Activated CD4-positive, alpha-beta T cell treated with anti-CD3 and anti-CD28 coated beads for 36 hours (primary cell): ENCODE results near the gene MOK. TPM values are rescaled to one million over a fixed set of nuclear protein-coding genes. Genes with fewer than 3 reads are reported as not detected.
"Not testable (repeated sequence)": the region's sequence is repeated elsewhere in the genome, so short reads cannot be mapped to it uniquely, and the experiment has no call there.

Source experiments
- ATAC-seq: fragments of 200-7000 bp; cut with Tn5 transposase; one replicate; pipeline ENCODE4 v1.10.0; 2021; ENCODE audit warnings: mild to moderate bottlenecking, moderate library complexity
- CTCF ChIA-PET: fragments of 350-600 bp; sonication (Branson Sonifier 250); formaldehyde crosslinking; loops from one replicate; lab custom pipeline; 2021; ENCODE audit warnings: antibody characterized with exemption; lab: Charles Lee
- POLR2A ChIA-PET: fragments of 350-600 bp; sonication (Branson Sonifier 250); formaldehyde crosslinking; loops from one replicate; lab custom pipeline; 2021; ENCODE audit warnings: antibody characterized with exemption, inconsistent platforms; lab: Charles Lee
- DNase-seq: peaks from one replicate; pipeline ENCODE4 v3.0.0-alpha.2; 2020
- H3K27ac Mint-ChIP-seq: one replicate; pipeline ENCODE4 v1.8.0; 2021; ENCODE audit warnings: mixed read lengths
- H3K27me3 Mint-ChIP-seq: one replicate; pipeline ENCODE4 v1.8.0; 2021; ENCODE audit warnings: mixed read lengths
- H3K36me3 Mint-ChIP-seq: one replicate; pipeline ENCODE4 v1.8.0; 2021; ENCODE audit warnings: low read depth, mixed read lengths
- H3K4me1 Mint-ChIP-seq: one replicate; pipeline ENCODE4 v1.8.0; 2021; ENCODE audit warnings: mixed read lengths
- H3K4me3 Mint-ChIP-seq: one replicate; pipeline ENCODE4 v1.8.0; 2021; ENCODE audit warnings: mild to moderate bottlenecking, moderate library complexity, mixed read lengths
- H3K9me3 Mint-ChIP-seq: one replicate; pipeline ENCODE4 v1.8.0; 2021; ENCODE audit warnings: low read depth, mixed read lengths
- intact Hi-C, 2 experiments: fragments of 100-400 bp; cut with DNase I in 1 of 2; cut with micrococcal nuclease in 1 of 2; formaldehyde crosslinking; loops; one replicate each; pipeline versions ENCODE4 v1.14.2 to v1.15.1; 2022 to 2024; cut with DNase I, micrococcal nuclease
- total RNA-seq, 2 experiments: library from RNA; stranded (reverse); gene quantifications; one replicate each; pipeline ENCODE4 v1.2.3, GENCODE V29; 2021

Gene MOK
- total RNA-seq, 2 experiments from 2014 or later = 6.5 to 6.6 TPM

GRCh38 chr14:102258136-102258535 is 46.8 kb downstream of the MOK start:
- POLR2A ChIA-PET = no interaction called here
- intact Hi-C loops = no loop called here
- no peak for DNase-seq
- no peak for ATAC-seq
- no peaks in the 10 kb centered on the region for H3K4me1 Mint-ChIP-seq
- H3K9me3 Mint-ChIP-seq = no peaks in the 10 kb centered on the region
- CTCF ChIA-PET = no interaction called here
- no peaks in the 10 kb centered on the region for H3K27me3 Mint-ChIP-seq
- no peaks in the 10 kb centered on the region for H3K36me3 Mint-ChIP-seq
- H3K4me3 Mint-ChIP-seq = no peak overlapping the region
- no peak overlapping the region for H3K27ac Mint-ChIP-seq

DNA sequence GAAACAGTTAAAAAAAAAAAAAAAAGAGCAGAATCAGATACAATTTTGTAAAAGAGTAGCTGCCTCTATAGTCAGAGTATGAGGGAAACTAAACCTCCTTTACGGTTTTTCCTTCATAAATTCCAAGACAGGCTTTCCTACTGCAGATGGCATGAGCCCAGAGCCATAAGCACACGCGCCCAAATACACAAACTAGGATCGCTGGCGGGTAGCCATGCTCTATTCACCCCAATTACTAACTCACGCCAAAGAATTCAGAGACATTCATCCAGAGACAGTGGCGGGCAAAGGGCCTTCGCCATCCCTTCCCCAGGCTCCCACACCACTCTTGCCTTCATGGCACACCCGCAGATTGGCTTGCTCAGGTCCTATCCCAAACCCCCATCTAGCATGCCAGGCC is 48.2 kb downstream of the MOK start:
- POLR2A ChIA-PET = no interaction called here
- intact Hi-C loops = no loop called here
- CTCF ChIA-PET = no interaction called here
- no peaks in the 10 kb centered on the region for H3K9me3 Mint-ChIP-seq
- no peaks in the 10 kb centered on the region for H3K4me1 Mint-ChIP-seq
- no peak overlapping the region for H3K4me3 Mint-ChIP-seq
- no peaks in the 10 kb centered on the region for H3K27me3 Mint-ChIP-seq
- no peaks in the 10 kb centered on the region for H3K36me3 Mint-ChIP-seq
- ATAC-seq (no peak), DNase-seq (no peak)
- no peak overlapping the region for H3K27ac Mint-ChIP-seq

GRCh38 chr14:102255401-102256190 is 49.4 kb downstream of the MOK start:
- no peaks in the 10 kb centered on the region for H3K4me1 Mint-ChIP-seq

GRCh38 chr14:102252834-102253801 is 51.8 kb downstream of the MOK start:
- ChIA-PET POLR2A (no interaction called here), CTCF (no interaction called here)
- no peaks in the 10 kb centered on the region for H3K27me3 Mint-ChIP-seq
- H3K4me3 Mint-ChIP-seq = no peak overlapping the region
- H3K9me3 Mint-ChIP-seq = no peaks in the 10 kb centered on the region
- no peaks in the 10 kb centered on the region for H3K4me1 Mint-ChIP-seq
- DNase-seq (no peak), ATAC-seq (no peak)
- no peaks in the 10 kb centered on the region for H3K36me3 Mint-ChIP-seq
- H3K27ac Mint-ChIP-seq = no peak overlapping the region
- intact Hi-C loops = no loop called here

More at GRCh38 chr14:102255401-102256190, 49.4 kb downstream of the MOK start:
- Mint-ChIP-seq H3K27me3 (no peaks in the 10 kb centered on the region), H3K9me3 (no peaks in the 10 kb centered on the region), H3K4me3 (no peak overlapping the region), H3K27ac (no peak overlapping the region), H3K36me3 (no peaks in the 10 kb centered on the region)
- ChIA-PET POLR2A (no interaction called here), CTCF (no interaction called here)
- ATAC-seq (no peak), DNase-seq (no peak)
- intact Hi-C loops = no loop called here

GRCh38 chr14:102251161-102251560 is 53.8 kb downstream of the MOK start:
- POLR2A ChIA-PET = no interaction called here
- Mint-ChIP-seq H3K4me1 (no peaks in the 10 kb centered on the region), H3K27ac (no peak overlapping the region), H3K27me3 (no peaks in the 10 kb centered on the region), H3K36me3 (no peaks in the 10 kb centered on the region), H3K9me3 (no peaks in the 10 kb centered on the region), H3K4me3 (no peak overlapping the region)
- DNase-seq = no peak
- CTCF ChIA-PET = interaction anchor here (0.7 kb wide), 1 partner anchor 268 kb away, joined by 3 read pairs; no protein-coding TSS in a partner anchor
- intact Hi-C loops = no loop called here
- ATAC-seq = no peak

DNA sequence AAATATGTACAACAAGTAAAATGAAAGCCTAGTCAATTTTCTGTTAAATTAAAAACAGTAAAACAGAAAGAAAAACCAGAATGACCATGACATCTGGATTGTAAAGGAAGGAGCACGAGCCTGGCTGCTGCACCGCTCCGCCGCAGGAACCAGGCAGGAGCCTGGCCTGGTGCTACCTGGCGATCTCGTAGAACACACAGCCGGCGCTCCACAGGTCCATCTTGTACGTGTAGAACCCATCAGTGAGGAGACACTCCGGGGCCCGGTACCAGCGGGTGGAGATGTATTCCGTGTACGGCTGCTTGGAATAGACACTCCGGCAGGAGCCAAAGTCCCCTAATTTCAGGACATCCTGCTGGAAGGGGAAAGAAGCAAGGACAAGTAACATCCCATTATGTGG is 54.3 kb downstream of the MOK start:
- Mint-ChIP-seq H3K27ac (no peak overlapping the region), H3K27me3 (no peaks in the 10 kb centered on the region), H3K4me3 (no peak overlapping the region), H3K4me1 (no peaks in the 10 kb centered on the region), H3K36me3 (no peaks in the 10 kb centered on the region), H3K9me3 (no peaks in the 10 kb centered on the region)
- ATAC-seq (no peak), DNase-seq (no peak)
- CTCF ChIA-PET = interaction anchor here (0.7 kb wide), 1 partner anchor 267 kb away, joined by 3 read pairs; no protein-coding TSS in a partner anchor
- intact Hi-C loops = no loop called here
- POLR2A ChIA-PET = no interaction called here

DNA sequence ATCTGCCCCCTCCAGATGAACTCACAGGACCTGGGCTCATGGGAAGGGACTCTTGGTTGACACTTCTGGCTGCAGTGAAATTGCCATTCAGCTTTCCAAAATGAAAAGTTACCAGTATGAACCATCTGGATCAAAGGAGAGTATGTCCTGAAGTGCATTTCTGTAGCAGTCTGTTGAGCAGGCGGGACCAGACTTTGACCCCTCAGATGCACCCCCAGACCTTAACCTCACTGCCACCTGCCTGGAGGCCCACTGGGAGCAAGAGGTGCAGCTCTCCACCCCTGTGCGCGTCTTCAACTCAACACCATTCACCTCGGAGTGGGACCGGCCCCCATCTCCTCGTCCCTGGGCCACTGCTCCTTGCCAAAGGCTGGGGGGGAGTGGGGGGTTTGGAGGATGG is 55.0 kb downstream of the MOK start:
- H3K4me1 Mint-ChIP-seq = no peaks in the 10 kb centered on the region
- ChIA-PET CTCF (interaction anchor here (1.3 kb wide), 1 partner anchor 13 kb away, joined by 3 read pairs; no protein-coding TSS in a partner anchor), POLR2A (no interaction called here)
- H3K4me3 Mint-ChIP-seq = no peak overlapping the region
- H3K9me3 Mint-ChIP-seq = no peaks in the 10 kb centered on the region
- intact Hi-C loops = no loop called here
- no peaks in the 10 kb centered on the region for H3K36me3 Mint-ChIP-seq
- H3K27ac Mint-ChIP-seq = no peak overlapping the region
- ATAC-seq = no peak
- DNase-seq = no peak
- H3K27me3 Mint-ChIP-seq = no peaks in the 10 kb centered on the region

DNA sequence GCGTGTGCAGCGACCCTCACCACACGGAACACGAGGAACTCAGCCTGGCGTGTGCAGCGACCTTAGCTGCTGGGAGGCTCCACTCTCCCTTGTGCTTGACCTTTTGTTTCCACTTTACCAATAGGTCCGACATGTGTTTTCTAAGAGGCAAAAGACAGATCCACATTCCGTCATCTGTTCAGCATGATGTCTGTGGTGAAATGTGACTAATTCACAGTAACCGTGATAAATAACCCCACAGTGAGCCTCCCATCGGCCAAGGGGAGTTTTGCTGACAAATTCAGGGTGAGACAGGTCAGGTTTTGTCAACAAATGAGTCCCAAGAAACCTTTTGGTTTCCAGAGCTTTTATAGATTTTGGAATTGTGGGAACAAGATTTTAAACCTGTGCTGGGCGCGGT is 55.9 kb downstream of the MOK start:
- Mint-ChIP-seq H3K4me1 (no peaks in the 10 kb centered on the region), H3K4me3 (no peak overlapping the region), H3K27ac (no peak overlapping the region), H3K27me3 (no peaks in the 10 kb centered on the region), H3K36me3 (no peaks in the 10 kb centered on the region), H3K9me3 (no peaks in the 10 kb centered on the region)
- ChIA-PET POLR2A (no interaction called here), CTCF (interaction anchor here (0.6 to 1.3 kb wide), 2 partner anchors 12 to 140 kb away, joined by 3 read pairs; no protein-coding TSS in a partner anchor)
- intact Hi-C loops = no loop called here
- DNase-seq (no peak), ATAC-seq (no peak)

- Mint-ChIP-seq H3K36me3 (no peaks in the 10 kb centered on the region), H3K9me3 (no peaks in the 10 kb centered on the region), H3K4me3 (no peak overlapping the region), H3K4me1 (no peaks in the 10 kb centered on the region), H3K27ac (no peak overlapping the region), H3K27me3 (no peaks in the 10 kb centered on the region)
- ChIA-PET CTCF (no interaction called here), POLR2A (no interaction called here)
- intact Hi-C loops = no loop called here
- ATAC-seq = no peak
- DNase-seq = no peak
Measured at GRCh38 chr14:102248121-102248520, 56.8 kb downstream of the MOK start.

DNA sequence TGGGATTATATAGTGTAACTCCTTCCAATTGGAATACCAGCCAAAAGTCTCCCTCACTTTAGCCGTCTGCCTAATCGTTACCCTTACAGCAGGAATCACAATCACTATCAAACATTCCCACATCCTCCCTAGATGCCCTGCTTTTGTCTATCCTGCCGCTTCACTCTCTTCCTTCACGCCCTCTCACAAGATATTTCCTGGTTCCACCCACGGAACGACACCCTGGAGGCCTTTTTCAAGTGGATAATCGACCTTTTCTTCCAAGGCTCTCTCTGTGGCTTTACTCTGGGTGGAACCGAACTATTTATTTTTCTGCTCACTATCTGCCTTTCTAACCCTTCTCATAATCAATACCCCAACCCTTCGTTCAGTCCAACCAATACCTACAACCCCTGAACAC is 58.9 kb downstream of the MOK start:
- no peak overlapping the region for H3K27ac Mint-ChIP-seq
- H3K27me3 Mint-ChIP-seq = no peaks in the 10 kb centered on the region
- ChIA-PET CTCF (no interaction called here), POLR2A (no interaction called here)
- H3K4me1 Mint-ChIP-seq = no peaks in the 10 kb centered on the region
- no peaks in the 10 kb centered on the region for H3K36me3 Mint-ChIP-seq
- DNase-seq = no peak
- H3K4me3 Mint-ChIP-seq = no peak overlapping the region
- no peak for ATAC-seq
- intact Hi-C loops = no loop called here
- peaks cover under 1% of the 10 kb centered on the region for H3K9me3 Mint-ChIP-seq

- H3K4me1 Mint-ChIP-seq, ATAC-seq, H3K9me3 Mint-ChIP-seq, H3K27me3 Mint-ChIP-seq, H3K27ac Mint-ChIP-seq, DNase-seq, intact Hi-C loops, H3K36me3 Mint-ChIP-seq, POLR2A ChIA-PET, H3K4me3 Mint-ChIP-seq: not testable (repeated sequence)
- CTCF ChIA-PET = interaction anchor here (1.5 kb wide), 1 partner anchor 29 kb away, joined by 3 read pairs; no protein-coding TSS in a partner anchor
Measured at GRCh38 chr14:102243795-102244194, 61.2 kb downstream of the MOK start.
